Activated CD4-positive, alpha-beta T cell treated with anti-CD3 and anti-CD28 coated beads for 24 hours (primary cell): Measurements from ENCODE around the gene SIGLEC1.

Experiments
- DNase-seq, 2 donors: peaks; one replicate each; pipeline ENCODE4 v3.0.0-alpha.2; 2020; ENCODE audit warnings: low read depth in 2 of 2

SIGLEC1 gene

DNA sequence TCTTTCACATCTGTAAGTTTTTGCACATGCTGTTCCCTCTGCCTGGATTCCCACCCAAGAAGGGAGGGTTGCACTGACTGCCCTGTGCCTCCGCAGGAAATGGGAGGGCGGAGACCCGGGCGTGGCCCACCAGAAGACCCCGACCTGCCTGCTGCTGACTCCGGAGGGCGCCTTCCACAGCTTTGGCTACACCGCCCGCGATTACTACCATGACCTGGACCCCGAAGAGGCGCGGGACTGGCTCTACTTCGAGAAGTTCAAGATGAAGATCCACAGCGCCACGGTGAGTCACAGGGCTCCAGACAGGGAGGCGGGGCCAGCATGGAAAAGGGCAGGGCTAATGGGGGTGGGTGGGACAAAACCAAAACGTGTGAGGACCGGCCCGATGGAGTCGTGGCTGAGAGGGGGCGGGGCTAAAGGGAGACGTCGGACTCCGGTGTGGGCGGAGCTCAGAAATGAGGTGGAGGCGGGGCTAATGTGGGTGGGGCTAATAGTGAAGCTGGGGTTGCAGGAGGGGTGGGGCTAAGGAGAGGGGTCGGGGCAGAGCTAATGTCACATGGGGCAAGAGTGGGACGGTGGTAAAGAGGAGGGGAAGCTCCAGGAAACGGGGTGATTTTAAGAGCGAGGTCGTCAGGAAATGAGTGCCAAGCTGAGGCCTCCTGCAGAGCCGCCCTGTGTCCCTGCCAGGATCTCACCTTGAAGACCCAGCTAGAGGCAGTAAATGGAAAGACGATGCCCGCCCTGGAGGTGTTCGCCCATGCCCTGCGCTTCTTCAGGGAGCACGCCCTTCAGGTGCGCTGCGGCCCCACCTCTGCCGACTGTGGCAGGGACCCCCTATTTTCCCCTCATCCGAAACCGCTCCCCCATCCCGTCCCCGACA, 32.6 kb upstream of the SIGLEC1 start:
- peak; percentile 59 to 63 for DNase-seq

DNA sequence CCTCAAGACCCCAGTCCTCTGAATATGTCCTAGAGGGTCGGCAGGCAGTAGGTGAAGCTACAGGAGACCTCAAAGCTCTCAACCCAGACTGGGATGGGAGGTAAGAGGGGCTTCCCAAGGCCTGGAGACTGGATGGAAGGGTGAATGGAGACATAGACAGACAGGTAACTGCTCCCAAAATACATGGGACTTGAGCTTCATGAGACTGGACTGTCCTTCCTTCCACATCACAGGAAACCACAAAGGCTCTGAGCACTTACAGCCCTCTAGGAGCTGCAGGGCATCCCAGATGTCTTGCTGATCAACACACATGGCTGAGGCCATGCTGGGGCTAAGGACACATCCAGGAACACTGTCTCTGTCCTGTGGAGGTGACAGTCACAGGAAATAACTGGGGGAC, 31.6 kb upstream of the SIGLEC1 start:
- DNase-seq: no peak

- DNase-seq: no peak
These were observed 30.9 kb upstream of the SIGLEC1 start for GRCh38 chr20:3743251-3743650.

GRCh38 chr20:3741836-3742458, 29.5 kb upstream of the SIGLEC1 start:
- no peak for DNase-seq

GRCh38 chr20:3740615-3741301, 28.4 kb upstream of the SIGLEC1 start:
- no peak for DNase-seq

DNA sequence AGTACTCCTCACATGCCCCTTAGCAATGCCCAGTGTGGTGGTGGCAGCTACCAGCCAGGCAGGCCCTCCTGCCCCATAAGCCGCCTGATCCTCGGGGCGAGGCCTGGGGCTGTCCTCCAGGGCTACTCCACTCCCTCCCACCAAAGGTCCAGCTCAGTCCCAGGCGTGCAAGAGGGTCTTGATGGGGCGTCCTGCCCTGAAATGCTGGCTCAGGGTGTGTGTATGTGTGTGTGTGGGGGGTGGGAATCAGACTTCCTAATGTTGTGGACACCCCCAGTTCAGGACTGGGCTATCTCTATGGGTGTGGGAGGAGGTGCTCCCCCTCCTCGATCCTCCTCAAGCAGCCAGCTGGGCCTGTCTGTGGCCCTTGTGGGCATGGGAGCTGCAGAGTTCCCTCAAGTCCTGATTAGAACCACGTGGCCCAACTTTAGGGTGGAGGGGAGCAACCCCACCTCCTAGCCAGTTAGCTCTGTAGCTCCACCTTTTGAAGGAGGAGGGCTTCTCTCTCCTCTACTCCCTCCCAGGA, 27.6 kb upstream of the SIGLEC1 start:
- DNase-seq: no peak

DNA sequence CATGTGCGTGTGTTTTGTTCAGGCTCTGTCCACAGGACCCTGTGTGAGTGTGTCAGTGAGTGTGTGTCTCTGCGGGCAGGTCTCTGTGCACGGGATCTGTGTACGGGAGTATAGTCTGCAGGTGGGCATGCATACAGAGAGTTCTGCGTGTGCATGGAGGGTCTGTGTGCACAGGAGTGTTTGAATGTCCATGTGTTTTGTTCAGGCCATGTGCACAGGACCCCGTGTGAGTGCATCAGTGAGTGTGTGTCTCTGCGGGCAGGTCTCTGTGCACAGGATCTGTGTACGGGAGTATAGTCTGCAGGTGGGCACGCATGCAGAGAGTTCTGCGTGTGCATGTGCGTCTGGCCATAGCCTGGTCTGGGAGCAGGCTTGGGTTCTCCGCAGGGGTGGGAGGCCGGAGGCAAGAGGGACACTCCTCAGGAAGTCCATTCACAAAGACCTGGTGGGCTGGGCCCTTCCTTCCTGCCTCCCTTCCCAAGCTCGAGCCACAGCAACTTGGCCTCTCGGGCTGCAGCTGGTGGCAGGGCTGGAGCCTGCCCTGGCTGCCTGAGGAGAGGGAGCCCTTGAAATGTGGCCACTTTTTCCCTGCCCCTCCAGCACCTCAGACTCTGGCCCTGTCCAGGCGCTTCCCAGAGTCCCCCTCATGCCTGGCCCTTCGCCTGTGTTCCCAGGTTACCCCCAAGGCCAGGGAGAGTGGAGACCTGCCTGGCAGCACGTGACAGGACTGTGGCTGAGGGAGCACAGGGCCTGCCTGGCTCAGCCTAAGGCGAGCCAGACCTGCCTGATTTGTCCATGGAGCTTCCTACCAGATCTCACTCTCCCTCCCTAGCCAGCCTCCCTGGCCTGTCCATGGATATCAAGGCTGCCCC, 26.9 kb upstream of the SIGLEC1 start:
- DNase-seq: no peak

GRCh38 chr20:3738111-3739053, 26.0 kb upstream of the SIGLEC1 start:
- no peak for DNase-seq

DNA sequence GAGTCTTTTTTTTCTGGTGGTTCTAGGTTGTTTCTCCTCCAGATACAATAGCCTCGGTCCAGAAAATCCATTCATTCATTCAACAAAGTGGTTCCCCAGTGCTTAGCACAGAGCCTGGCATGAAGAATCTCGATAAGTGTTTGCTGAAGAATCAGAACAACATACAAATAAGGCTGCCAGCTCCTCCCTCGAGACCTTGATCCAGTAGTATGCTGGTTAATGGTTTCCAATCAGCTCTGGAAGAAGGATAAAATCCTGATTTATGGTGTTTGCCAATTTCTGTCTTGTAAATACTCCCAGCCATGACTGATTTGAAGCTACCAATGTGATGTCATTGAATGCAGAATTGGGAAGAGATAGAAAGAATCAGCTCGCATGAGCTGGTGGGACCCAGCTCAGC, 23.4 kb upstream of the SIGLEC1 start:
- DNase-seq: no peak

GRCh38 chr20:3734111-3734843, 21.9 kb upstream of the SIGLEC1 start:
- no peak for DNase-seq

- no peak for DNase-seq
These were observed 21.0 kb upstream of the SIGLEC1 start for GRCh38 chr20:3733119-3733995.

- no peak for DNase-seq
These were observed 20.1 kb upstream of the SIGLEC1 start, which contains the start of gene HSPA12B for GRCh38 chr20:3732327-3733118. TSS of gene HSPA12B (plus strand) at chr20:3732685. CDS start at chr20:3738675, 5,990 bp downstream.

- no peak for DNase-seq
These were observed 19.5 kb upstream of the SIGLEC1 start for GRCh38 chr20:3731944-3732326.

GRCh38 chr20:3730803-3731672, 18.6 kb upstream of the SIGLEC1 start:
- DNase-seq: no peak

DNA sequence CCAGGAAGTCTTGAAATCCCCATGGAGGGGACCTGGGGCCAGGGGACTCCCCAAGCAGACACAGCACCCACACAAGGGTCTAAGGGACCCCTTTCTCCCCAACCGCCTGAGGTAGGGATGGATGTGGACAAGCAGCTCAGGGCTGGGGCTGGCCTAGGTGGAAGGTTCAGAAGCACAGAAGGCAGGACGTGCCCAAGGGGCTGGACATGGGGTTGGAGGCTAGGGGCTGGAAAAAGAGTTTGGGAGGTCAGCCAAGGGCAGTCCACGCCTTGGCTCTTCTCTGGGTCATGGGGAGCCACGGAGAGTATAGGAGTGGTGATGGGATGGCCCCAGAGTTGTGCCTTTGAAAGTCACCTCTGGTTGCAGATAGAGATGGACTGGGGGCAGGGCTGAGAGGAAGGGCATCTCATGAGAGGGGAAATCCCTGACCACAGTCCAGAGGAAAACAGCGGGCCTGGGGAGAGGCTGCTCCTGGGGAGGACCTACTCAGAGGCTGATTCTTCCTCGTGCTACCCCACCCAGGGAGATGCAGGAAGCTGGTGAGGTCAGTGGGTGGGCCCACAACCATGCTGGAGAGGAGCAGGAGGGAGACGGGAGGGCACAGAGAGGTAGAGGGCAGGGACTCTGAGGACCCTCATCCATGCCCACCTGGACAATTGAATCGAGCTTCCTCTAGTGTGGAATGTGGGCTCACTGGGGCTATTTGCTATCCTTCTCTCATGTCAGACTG, 17.6 kb upstream of the SIGLEC1 start:
- no peak for DNase-seq

DNA sequence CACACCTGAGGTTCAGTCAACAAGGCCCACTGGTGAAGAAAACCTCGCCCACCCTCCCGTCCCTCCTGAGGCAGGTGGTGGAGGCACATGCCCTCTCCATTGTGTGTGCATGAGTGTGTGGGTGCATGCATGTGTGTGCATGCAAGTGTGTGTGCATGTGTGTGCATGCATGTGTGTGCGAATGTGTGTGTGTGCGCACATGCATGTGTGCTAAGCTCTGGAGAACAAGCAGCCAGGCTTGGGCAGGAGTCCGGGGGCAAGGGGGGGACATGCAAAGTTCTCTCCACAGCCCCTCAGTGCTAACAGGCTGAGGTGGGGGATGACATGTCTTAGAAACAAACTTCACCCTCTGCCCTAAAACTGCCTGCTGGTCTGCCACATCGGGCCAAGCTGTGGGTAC, 17.0 kb upstream of the SIGLEC1 start:
- DNase-seq: no peak
